ENCODE measurements around the gene PERCC1. TPM values are rescaled to one million over a fixed set of nuclear protein-coding genes. Genes with fewer than 3 reads are reported as not detected.

PERCC1 gene
- total RNA-seq, 3 donors from 2014 or later = not detected

DNA sequence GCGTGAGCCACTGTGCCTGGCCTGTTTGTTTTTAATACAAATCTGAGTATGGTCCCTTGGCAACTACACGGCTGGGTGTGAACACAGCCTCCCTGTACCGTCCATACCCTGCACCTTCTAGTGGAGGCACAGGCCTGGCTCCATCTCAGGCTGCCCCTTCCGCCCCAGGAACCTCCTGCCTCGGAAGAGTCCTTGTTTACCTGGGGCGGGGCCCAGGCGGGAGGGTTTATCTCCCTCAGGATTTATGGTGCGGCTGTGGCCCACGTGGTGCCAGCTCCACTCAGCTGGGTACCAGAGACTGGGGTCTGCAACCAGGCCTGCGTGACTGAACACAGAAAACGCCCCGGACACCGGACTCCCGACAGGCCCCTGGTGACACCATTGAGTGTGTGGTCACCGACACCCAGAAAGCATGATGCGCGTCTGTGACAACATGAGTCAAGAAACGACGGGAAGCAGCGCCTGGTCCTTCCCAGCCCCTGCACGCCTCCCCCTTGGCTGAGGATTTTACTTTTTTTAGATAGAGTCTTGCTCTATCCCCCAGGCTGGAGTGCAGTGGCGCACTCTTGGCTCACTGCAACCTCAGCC lies 35.3 kb upstream of the PERCC1 start:
- no peak overlapping the region for H3K4me3 ChIP-seq
- TF ChIP-seq POLR2AphosphoS5 (IDR thresholded peaks at IDR 0.05) = no peak
- TF ChIP-seq POLR2A (IDR thresholded peaks at IDR 0.05) = no peak
- TF ChIP-seq, protein P1, sequence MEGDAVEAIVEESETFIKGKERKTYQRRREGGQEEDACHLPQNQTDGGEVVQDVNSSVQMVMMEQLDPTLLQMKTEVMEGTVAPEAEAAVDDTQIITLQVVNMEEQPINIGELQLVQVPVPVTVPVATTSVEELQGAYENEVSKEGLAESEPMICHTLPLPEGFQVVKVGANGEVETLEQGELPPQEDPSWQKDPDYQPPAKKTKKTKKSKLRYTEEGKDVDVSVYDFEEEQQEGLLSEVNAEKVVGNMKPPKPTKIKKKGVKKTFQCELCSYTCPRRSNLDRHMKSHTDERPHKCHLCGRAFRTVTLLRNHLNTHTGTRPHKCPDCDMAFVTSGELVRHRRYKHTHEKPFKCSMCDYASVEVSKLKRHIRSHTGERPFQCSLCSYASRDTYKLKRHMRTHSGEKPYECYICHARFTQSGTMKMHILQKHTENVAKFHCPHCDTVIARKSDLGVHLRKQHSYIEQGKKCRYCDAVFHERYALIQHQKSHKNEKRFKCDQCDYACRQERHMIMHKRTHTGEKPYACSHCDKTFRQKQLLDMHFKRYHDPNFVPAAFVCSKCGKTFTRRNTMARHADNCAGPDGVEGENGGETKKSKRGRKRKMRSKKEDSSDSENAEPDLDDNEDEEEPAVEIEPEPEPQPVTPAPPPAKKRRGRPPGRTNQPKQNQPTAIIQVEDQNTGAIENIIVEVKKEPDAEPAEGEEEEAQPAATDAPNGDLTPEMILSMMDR (IDR thresholded peaks at IDR 0.05) = no peak
- no peaks in the 10 kb centered on the region for H3K27me3 ChIP-seq
- no peaks in the 10 kb centered on the region for H3K4me1 ChIP-seq
- no peak overlapping the region for H3K27ac ChIP-seq
- DNase-seq (ENCODE audit: low spot score in 2 of 2) = no peak
- H3K9me3 ChIP-seq = no peaks in the 10 kb centered on the region
- intact Hi-C loops (cut with DNase I; ENCODE audit: low total_unique reads) = no loop called here
- H3K36me3 ChIP-seq = no peaks in the 10 kb centered on the region

DNA sequence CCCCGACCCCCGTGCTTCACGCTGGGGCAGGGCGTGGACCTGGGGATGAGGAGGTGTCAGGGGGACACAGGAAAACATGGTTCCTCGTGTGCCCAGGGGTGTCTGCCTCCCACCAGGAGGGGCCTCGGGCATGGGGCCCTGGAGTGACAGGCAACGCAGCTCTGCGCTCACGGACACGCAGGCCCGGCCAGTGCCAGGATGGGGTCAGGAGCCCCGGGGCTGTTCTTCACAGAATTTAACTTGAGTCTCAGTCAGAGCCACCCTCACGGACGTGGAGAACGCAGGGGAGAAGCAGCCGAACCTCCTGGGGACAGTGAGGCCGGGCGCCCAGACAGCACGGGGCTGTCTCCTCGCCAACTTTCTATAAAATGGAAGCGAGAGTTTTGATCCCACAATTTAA lies 33.1 kb upstream of the PERCC1 start:
- no peaks in the 10 kb centered on the region for H3K36me3 ChIP-seq

GRCh38 chr16:1398351-1398750 lies 32.5 kb upstream of the PERCC1 start:
- Histone ChIP-seq H3K27ac (no peak overlapping the region), H3K9me3 (no peaks in the 10 kb centered on the region)

More for the DNA sequence above, 33.1 kb upstream of the PERCC1 start:
- TF ChIP-seq POLR2AphosphoS5 (IDR thresholded peaks at IDR 0.05) (no peak), POLR2A (IDR thresholded peaks at IDR 0.05) (no peak)
- TF ChIP-seq, protein P1 (IDR thresholded peaks at IDR 0.05) = no peak
- Histone ChIP-seq H3K27me3 (no peaks in the 10 kb centered on the region), H3K4me3 (no peak overlapping the region), H3K4me1 (no peaks in the 10 kb centered on the region), H3K9me3 (no peaks in the 10 kb centered on the region), H3K27ac (no peak overlapping the region)
- intact Hi-C loops (cut with DNase I; ENCODE audit: low total_unique reads) = no loop called here
- no peak for DNase-seq (ENCODE audit: low spot score in 2 of 2)

DNA sequence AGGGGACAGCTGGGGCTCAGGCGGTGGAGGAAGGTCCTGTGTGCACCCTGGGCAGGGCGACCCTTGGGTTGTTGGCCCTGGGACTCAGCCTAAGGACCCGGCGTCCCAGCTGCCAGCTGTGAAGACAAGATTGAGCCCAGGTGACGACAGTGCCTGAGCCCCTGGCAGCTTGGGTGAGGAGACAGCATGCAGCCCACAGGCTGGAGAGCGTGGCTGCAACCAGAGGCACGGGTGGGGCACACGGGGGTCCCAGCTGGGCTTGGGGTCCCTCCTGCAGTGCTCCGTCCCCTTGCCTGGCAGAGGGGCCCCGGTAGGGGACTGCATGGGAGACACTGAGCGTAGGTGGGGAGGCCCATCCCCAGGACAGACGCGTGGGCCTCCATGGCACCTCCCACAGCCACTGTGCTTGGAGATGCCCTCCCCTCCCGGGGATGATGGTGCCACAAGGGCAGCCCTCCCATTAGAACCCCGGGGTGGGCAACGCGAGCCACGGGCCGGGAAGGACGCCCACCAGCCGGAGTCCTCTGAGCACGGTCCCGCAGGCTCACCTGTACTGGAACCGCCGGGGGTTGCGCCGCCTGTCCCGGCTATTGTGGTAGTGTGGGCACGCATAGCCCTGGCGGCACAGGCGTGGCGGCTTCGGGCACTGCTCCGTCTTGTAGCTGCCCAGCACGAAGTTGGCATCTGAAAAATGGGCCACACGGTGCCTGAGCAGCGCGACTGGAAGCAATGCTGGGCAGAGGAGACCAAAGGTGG lies 31.9 kb upstream of the PERCC1 start:
- Histone ChIP-seq H3K27ac (no peak overlapping the region), H3K36me3 (no peaks in the 10 kb centered on the region), H3K4me1 (no peaks in the 10 kb centered on the region), H3K9me3 (no peaks in the 10 kb centered on the region), H3K4me3 (no peak overlapping the region), H3K27me3 (no peaks in the 10 kb centered on the region)
- intact Hi-C loops (cut with DNase I; ENCODE audit: low total_unique reads) = no loop called here
- TF ChIP-seq POLR2AphosphoS5 (IDR thresholded peaks at IDR 0.05) (no peak), POLR2A (IDR thresholded peaks at IDR 0.05) (no peak)
- TF ChIP-seq, protein P1 (IDR thresholded peaks at IDR 0.05) = no peak
- DNase-seq (ENCODE audit: low spot score in 2 of 2) = no peak

More at GRCh38 chr16:1398351-1398750, 32.5 kb upstream of the PERCC1 start:
- intact Hi-C loops (cut with DNase I; ENCODE audit: low total_unique reads) = no loop called here
- no peaks in the 10 kb centered on the region for H3K36me3 ChIP-seq
- no peaks in the 10 kb centered on the region for H3K27me3 ChIP-seq
- no peaks in the 10 kb centered on the region for H3K4me1 ChIP-seq
- TF ChIP-seq POLR2AphosphoS5 (IDR thresholded peaks at IDR 0.05) (no peak), POLR2A (IDR thresholded peaks at IDR 0.05) (no peak)
- TF ChIP-seq, protein P1 (IDR thresholded peaks at IDR 0.05) = no peak
- no peak overlapping the region for H3K4me3 ChIP-seq
- no peak for DNase-seq (ENCODE audit: low spot score in 2 of 2)

DNA sequence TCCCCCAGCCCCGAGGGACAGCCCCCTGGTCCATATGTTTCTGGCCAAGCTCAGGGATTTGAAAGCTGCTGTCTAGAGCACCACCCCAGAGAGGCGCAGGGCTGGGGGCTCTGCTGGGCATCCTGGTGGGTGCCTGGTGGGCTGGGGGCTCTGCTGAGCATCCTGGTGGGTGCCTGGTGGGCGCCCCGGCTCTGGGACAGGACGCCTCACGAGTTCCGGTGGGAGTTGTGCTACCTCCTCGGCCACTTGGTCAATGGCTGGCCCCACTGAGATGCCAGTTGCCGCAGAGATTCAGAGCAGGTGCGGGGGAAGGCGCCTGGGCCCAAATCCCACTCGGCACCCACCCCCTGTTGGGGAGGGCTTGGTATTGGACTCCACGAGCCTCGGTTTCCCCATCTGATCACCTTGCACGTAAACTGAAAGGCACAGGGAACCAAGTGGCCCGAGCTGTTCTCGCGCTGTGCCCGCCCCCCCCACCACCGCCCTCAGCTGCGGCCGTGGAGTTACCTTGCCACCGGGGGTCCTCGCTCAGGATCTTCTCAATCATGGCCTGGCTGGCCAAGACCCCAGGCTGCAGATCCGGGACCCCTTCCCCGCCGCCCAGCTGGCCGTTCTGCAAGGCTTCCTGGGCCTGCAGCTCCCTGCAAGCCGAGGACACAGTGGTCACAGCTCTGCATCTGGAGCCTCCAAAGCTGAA lies 29.7 kb upstream of the PERCC1 start:
- no peaks in the 10 kb centered on the region for H3K9me3 ChIP-seq
- H3K27me3 ChIP-seq = no peaks in the 10 kb centered on the region
- H3K27ac ChIP-seq = no peak overlapping the region
- H3K36me3 ChIP-seq = no peaks in the 10 kb centered on the region
- H3K4me3 ChIP-seq = no peak overlapping the region
- no peaks in the 10 kb centered on the region for H3K4me1 ChIP-seq
- intact Hi-C loops (cut with DNase I; ENCODE audit: low total_unique reads) = no loop called here
- TF ChIP-seq POLR2AphosphoS5 (IDR thresholded peaks at IDR 0.05) = no peak
- TF ChIP-seq, protein P1 (IDR thresholded peaks at IDR 0.05) = no peak
- TF ChIP-seq POLR2A (IDR thresholded peaks at IDR 0.05) = no peak
- no peak for DNase-seq (ENCODE audit: low spot score in 2 of 2)
